ENCODE measurements around the gene PP2D1.
"Not testable (repeated sequence)": the region's sequence is repeated elsewhere in the genome, so short reads cannot be mapped to it uniquely, and the experiment has no call there.

DNA sequence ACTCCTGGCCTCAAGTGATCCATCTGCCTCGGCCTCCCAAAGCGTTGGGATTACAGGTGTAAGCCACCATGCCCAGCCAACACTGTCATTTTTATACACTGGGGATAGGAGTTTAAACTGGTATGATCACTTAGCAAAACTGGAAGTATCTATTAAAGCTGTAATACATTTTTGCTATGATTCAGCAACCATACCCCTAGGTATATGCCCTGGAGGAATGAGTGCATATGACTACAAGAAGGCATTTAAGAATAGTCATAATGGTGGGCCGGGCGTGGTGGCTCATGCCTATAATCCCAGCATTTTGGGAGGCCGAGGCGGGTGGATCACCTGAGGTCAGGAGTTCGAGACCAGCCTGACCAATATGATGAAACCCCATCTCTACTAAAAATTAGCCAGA lies 19.9 kb upstream of the PP2D1 start:
- not testable (repeated sequence) for TF ChIP-seq RAD21 (IDR thresholded peaks at IDR 0.05 in 1 of 2, conservative IDR thresholded peaks at IDR 0.05 in 1 of 2; ENCODE audit: low read depth in 2 of 2, low read length in 2 of 2); POLR2AphosphoS5 (IDR thresholded peaks at IDR 0.05; ENCODE audit: low read depth, low read length); SRF (IDR thresholded peaks at IDR 0.05; ENCODE audit: low read depth, low read length); KDM1A (IDR thresholded peaks at IDR 0.05; ENCODE audit: borderline replicate concordance, low read length); TBP (IDR thresholded peaks at IDR 0.05; ENCODE audit: low read depth, low read length)
- TF ChIP-seq, protein P1, sequence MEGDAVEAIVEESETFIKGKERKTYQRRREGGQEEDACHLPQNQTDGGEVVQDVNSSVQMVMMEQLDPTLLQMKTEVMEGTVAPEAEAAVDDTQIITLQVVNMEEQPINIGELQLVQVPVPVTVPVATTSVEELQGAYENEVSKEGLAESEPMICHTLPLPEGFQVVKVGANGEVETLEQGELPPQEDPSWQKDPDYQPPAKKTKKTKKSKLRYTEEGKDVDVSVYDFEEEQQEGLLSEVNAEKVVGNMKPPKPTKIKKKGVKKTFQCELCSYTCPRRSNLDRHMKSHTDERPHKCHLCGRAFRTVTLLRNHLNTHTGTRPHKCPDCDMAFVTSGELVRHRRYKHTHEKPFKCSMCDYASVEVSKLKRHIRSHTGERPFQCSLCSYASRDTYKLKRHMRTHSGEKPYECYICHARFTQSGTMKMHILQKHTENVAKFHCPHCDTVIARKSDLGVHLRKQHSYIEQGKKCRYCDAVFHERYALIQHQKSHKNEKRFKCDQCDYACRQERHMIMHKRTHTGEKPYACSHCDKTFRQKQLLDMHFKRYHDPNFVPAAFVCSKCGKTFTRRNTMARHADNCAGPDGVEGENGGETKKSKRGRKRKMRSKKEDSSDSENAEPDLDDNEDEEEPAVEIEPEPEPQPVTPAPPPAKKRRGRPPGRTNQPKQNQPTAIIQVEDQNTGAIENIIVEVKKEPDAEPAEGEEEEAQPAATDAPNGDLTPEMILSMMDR (IDR thresholded peaks at IDR 0.05; ENCODE audit: control extremely low read depth in 1 of 3, insufficient read depth in 1 of 3, low read depth in 1 of 3, low read length in 3 of 3): not testable (repeated sequence)

Measured in H1 (cell line).